Esophagus squamous epithelium (tissue), 4 donors: ENCODE measurements around the gene PSMB7.

ENCODE experiments used
- POLR2A ChIP-seq, 4 donors: fragments of 450-650 bp; IDR thresholded peaks; one replicate each; pipeline ENCODE4 v1.6.1; 2017; ENCODE audit warnings: antibody characterized with exemption in 4 of 4, mild to moderate bottlenecking in 4 of 4, moderate library complexity in 3 of 4
- TF ChIP-seq, protein P1 (sequence below), 6 experiments: fragments of 450-650 bp in 4 of 6; fragments of 200-600 bp in 2 of 6; sonication (generic) in 2 of 6; IDR thresholded peaks; one replicate each; pipeline ENCODE4 v1.5.1; 2016 to 2019; ENCODE audit warnings: antibody characterized with exemption in 6 of 6, mild to moderate bottlenecking in 4 of 6, moderate library complexity in 4 of 6

DNA sequence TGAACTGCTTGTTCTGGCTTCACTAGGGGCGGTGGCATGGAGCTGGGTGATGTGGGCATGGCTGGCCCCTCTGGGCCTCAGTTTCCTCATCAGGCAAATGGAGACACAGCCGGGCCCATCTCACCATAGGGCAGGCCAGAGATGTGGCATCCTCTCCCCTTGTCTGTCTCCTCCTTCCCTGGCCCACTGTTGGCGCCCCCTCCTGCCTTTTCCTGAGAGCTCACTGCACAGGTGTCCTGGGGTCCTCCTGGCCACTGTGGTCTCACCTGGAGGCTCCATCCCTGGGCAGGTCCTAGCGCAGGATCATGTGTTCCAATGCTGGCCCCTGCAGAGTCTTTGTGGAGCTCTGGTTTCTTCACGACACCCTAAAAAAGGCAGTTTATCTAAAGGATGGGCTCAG, 104.0 kb downstream of the PSMB7 start:
- no peak for TF ChIP-seq POLR2A (IDR thresholded peaks at IDR 0.05)
- TF ChIP-seq, protein P1, sequence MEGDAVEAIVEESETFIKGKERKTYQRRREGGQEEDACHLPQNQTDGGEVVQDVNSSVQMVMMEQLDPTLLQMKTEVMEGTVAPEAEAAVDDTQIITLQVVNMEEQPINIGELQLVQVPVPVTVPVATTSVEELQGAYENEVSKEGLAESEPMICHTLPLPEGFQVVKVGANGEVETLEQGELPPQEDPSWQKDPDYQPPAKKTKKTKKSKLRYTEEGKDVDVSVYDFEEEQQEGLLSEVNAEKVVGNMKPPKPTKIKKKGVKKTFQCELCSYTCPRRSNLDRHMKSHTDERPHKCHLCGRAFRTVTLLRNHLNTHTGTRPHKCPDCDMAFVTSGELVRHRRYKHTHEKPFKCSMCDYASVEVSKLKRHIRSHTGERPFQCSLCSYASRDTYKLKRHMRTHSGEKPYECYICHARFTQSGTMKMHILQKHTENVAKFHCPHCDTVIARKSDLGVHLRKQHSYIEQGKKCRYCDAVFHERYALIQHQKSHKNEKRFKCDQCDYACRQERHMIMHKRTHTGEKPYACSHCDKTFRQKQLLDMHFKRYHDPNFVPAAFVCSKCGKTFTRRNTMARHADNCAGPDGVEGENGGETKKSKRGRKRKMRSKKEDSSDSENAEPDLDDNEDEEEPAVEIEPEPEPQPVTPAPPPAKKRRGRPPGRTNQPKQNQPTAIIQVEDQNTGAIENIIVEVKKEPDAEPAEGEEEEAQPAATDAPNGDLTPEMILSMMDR (IDR thresholded peaks at IDR 0.05), result no peak
